ENCODE measurements around the gene MED13L.

The MED13L gene

DNA sequence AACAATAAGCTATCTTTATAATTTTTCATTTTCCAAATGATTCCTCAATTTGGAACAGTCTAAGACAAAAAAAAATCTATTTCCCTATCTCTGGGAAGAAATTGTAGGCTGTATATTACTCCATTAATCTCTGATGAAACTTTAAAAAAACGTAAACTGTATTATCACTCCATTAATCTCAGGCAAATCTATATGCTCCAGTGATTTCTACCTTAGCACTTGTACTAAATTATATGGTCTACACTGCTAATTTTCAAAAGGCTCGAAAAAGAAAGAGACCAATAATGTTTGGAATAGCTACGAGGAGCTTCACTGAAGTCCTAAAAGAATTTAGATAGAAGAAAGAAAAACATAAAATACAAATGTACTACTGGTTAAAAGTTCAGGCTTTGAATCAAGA is 19.7 kb downstream of the MED13L start:
- H3K4me1 ChIP-seq, result peaks cover 0 to 84% (median 28%) of the 10 kb centered on the region in 4 donors
- DNase-seq, result no peak
- H3K9me3 ChIP-seq, result no peaks in the 10 kb centered on the region
- intact Hi-C loops (cut with DNase I; ENCODE audit: low total_unique reads), result loop anchor here (10.0 kb wide), 1 partner anchor 437 kb away; no protein-coding TSS in a partner anchor
- no peaks in the 10 kb centered on the region for H3K27me3 ChIP-seq
- H3K4me3 ChIP-seq, result no peak overlapping the region
- TF ChIP-seq CTCF (IDR thresholded peaks at IDR 0.05), result no peak
- H3K36me3 ChIP-seq, result no peaks in the 10 kb centered on the region
- H3K27ac ChIP-seq, result peak overlapping the region; percentile 5 to 38

GRCh38 chr12:116257215-116257614 is 20.3 kb downstream of the MED13L start:
- Histone ChIP-seq H3K4me1 (peaks cover 0 to 78% (median 28%) of the 10 kb centered on the region in 4 donors), H3K36me3 (no peaks in the 10 kb centered on the region), H3K27me3 (no peaks in the 10 kb centered on the region), H3K27ac (peak overlapping the region; percentile 5 to 37), H3K9me3 (no peaks in the 10 kb centered on the region), H3K4me3 (no peak overlapping the region)
- DNase-seq, result no peak
- intact Hi-C loops (cut with DNase I; ENCODE audit: low total_unique reads), result loop anchor here (10.0 kb wide), 1 partner anchor 438 kb away; no protein-coding TSS in a partner anchor
- TF ChIP-seq CTCF (IDR thresholded peaks at IDR 0.05), result no peak

DNA sequence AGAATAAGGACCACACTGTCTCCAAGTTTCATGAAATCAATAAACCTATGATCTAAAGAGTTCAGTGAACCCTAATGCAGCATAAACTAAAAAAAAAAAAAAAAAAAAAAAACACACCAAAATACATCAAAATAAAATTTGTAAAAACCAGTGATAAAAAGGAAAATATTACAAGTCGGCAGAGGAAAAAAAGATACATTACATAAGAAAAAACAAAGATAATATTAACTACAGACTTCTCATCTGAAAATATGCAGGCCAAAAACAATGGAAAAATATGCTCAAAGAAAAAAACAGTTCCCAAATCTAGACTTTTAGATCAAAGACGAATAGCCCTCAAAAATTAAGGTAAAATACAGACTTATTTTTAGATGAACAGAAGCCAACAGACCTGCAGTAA is 27.6 kb downstream of the MED13L start:
- no peaks in the 10 kb centered on the region for H3K36me3 ChIP-seq
- intact Hi-C loops (cut with DNase I; ENCODE audit: low total_unique reads), result loop anchor here (10.0 kb wide), 1 partner anchor 445 kb away; no protein-coding TSS in a partner anchor
- DNase-seq, result no peak
- no peaks in the 10 kb centered on the region for H3K27me3 ChIP-seq
- peaks cover 0 to 43% (median 20%) of the 10 kb centered on the region in 4 donors for H3K4me1 ChIP-seq
- no peak overlapping the region for H3K4me3 ChIP-seq
- H3K9me3 ChIP-seq, result no peaks in the 10 kb centered on the region
- no peak for TF ChIP-seq CTCF (IDR thresholded peaks at IDR 0.05)
- H3K27ac ChIP-seq, result no peak overlapping the region

- Histone ChIP-seq H3K4me3 (no peak overlapping the region), H3K4me1 (peaks cover 0 to 48% (median 27%) of the 10 kb centered on the region in 4 donors), H3K27me3 (no peaks in the 10 kb centered on the region), H3K27ac (no peak overlapping the region), H3K9me3 (no peaks in the 10 kb centered on the region), H3K36me3 (no peaks in the 10 kb centered on the region)
- intact Hi-C loops (cut with DNase I; ENCODE audit: low total_unique reads), result no loop called here
- no peak for TF ChIP-seq CTCF (IDR thresholded peaks at IDR 0.05)
- DNase-seq, result no peak
Observed at GRCh38 chr12:116248930-116249329, 28.6 kb downstream of the MED13L start.

DNA sequence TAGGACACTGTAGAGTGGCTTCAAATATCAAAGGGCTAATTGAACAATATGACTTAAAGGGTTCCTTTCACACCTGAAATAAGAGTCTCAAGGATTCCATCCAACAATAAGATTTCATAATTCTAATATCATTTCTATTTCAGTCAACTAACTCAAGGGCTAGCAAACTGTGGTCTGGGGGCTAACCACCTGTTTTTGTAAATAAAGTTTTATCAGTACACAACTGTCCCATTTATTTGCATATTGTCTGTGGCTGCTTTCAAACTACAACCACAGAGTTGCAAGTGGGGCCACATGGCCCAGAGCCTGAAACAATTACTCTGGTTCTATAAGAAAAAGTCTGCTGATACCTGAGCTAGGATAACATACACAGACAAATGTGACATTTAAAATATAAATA is 29.1 kb downstream of the MED13L start:
- TF ChIP-seq CTCF (IDR thresholded peaks at IDR 0.05), result no peak
- H3K36me3 ChIP-seq, result no peaks in the 10 kb centered on the region
- peaks cover 0 to 53% (median 28%) of the 10 kb centered on the region in 4 donors for H3K4me1 ChIP-seq
- no peak overlapping the region for H3K27ac ChIP-seq
- H3K4me3 ChIP-seq, result no peak overlapping the region
- intact Hi-C loops (cut with DNase I; ENCODE audit: low total_unique reads), result no loop called here
- H3K9me3 ChIP-seq, result no peaks in the 10 kb centered on the region
- H3K27me3 ChIP-seq, result no peaks in the 10 kb centered on the region
- no peak for DNase-seq

DNA sequence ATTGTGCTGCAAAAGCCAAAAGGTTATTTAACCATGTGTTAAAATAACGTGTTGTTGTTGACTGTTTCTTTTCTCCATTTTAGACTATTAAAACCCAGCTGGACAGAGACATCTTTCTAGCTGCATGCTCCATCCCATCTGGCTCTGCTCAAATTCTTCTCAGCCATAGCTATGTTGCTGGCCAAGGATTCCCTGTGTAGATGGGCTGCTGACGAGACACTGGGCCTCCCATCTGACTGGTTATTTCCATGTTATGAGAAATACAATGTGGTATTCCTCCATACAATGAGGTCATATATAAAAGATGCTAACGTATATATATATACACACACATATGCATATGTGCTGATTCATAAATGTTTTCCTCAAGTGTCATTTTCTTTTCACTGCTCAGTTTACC is 30.1 kb downstream of the MED13L start:
- intact Hi-C loops (cut with DNase I; ENCODE audit: low total_unique reads), result no loop called here

More for the DNA sequence above, 30.1 kb downstream of the MED13L start:
- Histone ChIP-seq H3K36me3 (no peaks in the 10 kb centered on the region), H3K4me1 (peaks cover 0 to 64% (median 28%) of the 10 kb centered on the region in 4 donors), H3K9me3 (no peaks in the 10 kb centered on the region), H3K4me3 (no peak overlapping the region), H3K27ac (no peak overlapping the region), H3K27me3 (no peaks in the 10 kb centered on the region)
- no peak for DNase-seq
- TF ChIP-seq CTCF (IDR thresholded peaks at IDR 0.05), result no peak

Measured in tibial artery (tissue), 4 donors.